Stimulated activated CD4-positive, alpha-beta T cell treated with anti-CD3 and anti-CD28 coated beads, Interleukin-12 subunit alpha, Interleukin-12 subunit beta, amount 100 ng/mL, for 48 hours (primary cell): ENCODE measurements around the gene FAM124A.

Experiments used
- DNase-seq, 3 donors: peaks; one replicate each; pipeline ENCODE4 v3.0.0-alpha.2; 2020; ENCODE audit warnings: low read depth in 2 of 3, low spot score in 1 of 3

FAM124A gene

GRCh38 chr13:51220706-51221105, 1.5 kb upstream of the FAM124A start:
- DNase-seq, result no peak

- no peak for DNase-seq
Measured at GRCh38 chr13:51221108-51221507, 1.1 kb upstream of the FAM124A start.

GRCh38 chr13:51221674-51222036, 543 bp upstream of the FAM124A start:
- no peak for DNase-seq

- no peak for DNase-seq
Measured at GRCh38 chr13:51222686-51223559, 725 bp downstream of the FAM124A start.

GRCh38 chr13:51223560-51224270, 1.5 kb downstream of the FAM124A start:
- no peak for DNase-seq

- no peak for DNase-seq
Measured at GRCh38 chr13:51225029-51225428, 2.8 kb downstream of the FAM124A start.

GRCh38 chr13:51227404-51227803, 5.2 kb downstream of the FAM124A start:
- no peak for DNase-seq

GRCh38 chr13:51229101-51229719, 7.0 kb downstream of the FAM124A start:
- no peak for DNase-seq

- no peak for DNase-seq
Measured at GRCh38 chr13:51229731-51230130, 7.5 kb downstream of the FAM124A start.

GRCh38 chr13:51230477-51231105, 8.4 kb downstream of the FAM124A start:
- no peak for DNase-seq

GRCh38 chr13:51231456-51231855, 9.3 kb downstream of the FAM124A start:
- no peak for DNase-seq

GRCh38 chr13:51232328-51232727, 10.1 kb downstream of the FAM124A start:
- no peak for DNase-seq

GRCh38 chr13:51233117-51233826, 11.1 kb downstream of the FAM124A start:
- no peak for DNase-seq

GRCh38 chr13:51234676-51235075, 12.5 kb downstream of the FAM124A start:
- no peak for DNase-seq

GRCh38 chr13:51235186-51235585, 13.0 kb downstream of the FAM124A start:
- no peak for DNase-seq

GRCh38 chr13:51235756-51236490, 13.7 kb downstream of the FAM124A start:
- DNase-seq, result no peak

- DNase-seq, result no peak
Measured at GRCh38 chr13:51236491-51236792, 14.2 kb downstream of the FAM124A start.

- DNase-seq, result no peak
Measured at GRCh38 chr13:51237386-51237785, 15.2 kb downstream of the FAM124A start.

- no peak for DNase-seq
Measured at GRCh38 chr13:51237887-51238286, 15.7 kb downstream of the FAM124A start.

- DNase-seq, result no peak
Measured at GRCh38 chr13:51240178-51240577, 18.0 kb downstream of the FAM124A start.
